K562 (cell line): ENCODE data around the gene CHN2. TPM values are rescaled to one million over a fixed set of nuclear protein-coding genes. Genes with fewer than 3 reads are reported as not detected.

Experiments
- ATAC-seq: fragments of 200-7000 bp; cut with Tn5 transposase; 3 replicates; pipeline ENCODE4 v1.9.1; 2020; ENCODE audit warnings: moderate library complexity
- BruUV-seq: library from RNA; stranded (reverse); fragments of 400-500 nt; replicated peaks from 2 replicates; lab custom pipeline; 2021; lab: Mats Ljungman, UMichigan
- CTCF ChIA-PET: fragments of 300-600 bp; formaldehyde crosslinking; extraction: SDS; loops from one replicate; lab custom pipeline; 2021; ENCODE audit warnings: low intra/inter-chr PET ratio; lab: Yijun Ruan, JAX
- POLR2A ChIA-PET: fragments of 300-600, 350-650 bp; sonication (Branson Sonifier 250); formaldehyde crosslinking; extraction: SDS; loops from one replicate; lab custom pipeline; 2021; ENCODE audit warnings: antibody characterized with exemption, inconsistent platforms; lab: Yijun Ruan, JAX
- DNase-seq, 4 experiments: peaks; one replicate each; pipeline versions ENCODE4 v3.0.0 to v3.0.0-alpha.2; 2011 to 2018; ENCODE audit warnings: low spot score in 3 of 4, mixed read lengths in 3 of 4; ENCODE audit errors: extremely low read depth in 1 of 4
- FAIRE-seq: peaks from 2 replicates; lab custom pipeline; 2011; peaks lifted over from hg19 to GRCh38; lab: Jason Lieb, UNC
- H2AFZ ChIP-seq: 2 replicates; pipeline ENCODE4 v1.6.0; 2011; ENCODE audit warnings: low read depth, low read length, control low read depth, inconsistent platforms
- H3K27ac ChIP-seq: fragments of 200-600 bp; 3 replicates; pipeline ENCODE4 v1.8.0; 2011; ENCODE audit warnings: low read depth, mild to moderate bottlenecking, control low read depth, inconsistent platforms, low read length, moderate library complexity, mixed read lengths; ENCODE audit errors: extremely low read depth
- H3K27me3 ChIP-seq, 2 experiments: fragments of 300-600 bp in 1 of 2; 2 replicates in 1 of 2; 3 replicates in 1 of 2; pipeline versions ENCODE4 v1.6.0 to v1.8.0; 2011; ENCODE audit warnings: inconsistent platforms in 2 of 2, low read length in 2 of 2, mild to moderate bottlenecking in 1 of 2, mixed read lengths in 1 of 2, moderate library complexity in 1 of 2; ENCODE audit not compliant: control insufficient read depth in 2 of 2, insufficient read depth in 2 of 2
- H3K36me3 ChIP-seq: fragments of 300-600 bp; 3 replicates; pipeline ENCODE4 v1.8.0; 2011; ENCODE audit warnings: mild to moderate bottlenecking, low read length, inconsistent platforms; ENCODE audit not compliant: control insufficient read depth, insufficient read depth
- H3K4me1 ChIP-seq, 2 experiments: fragments of 200-600 bp in 1 of 2; replicated peaks in 1 of 2; 2 replicates in 1 of 2; 3 replicates in 1 of 2; pipeline versions ENCODE4 v1.5.1 to v1.8.0; 2011; ENCODE audit warnings: inconsistent platforms in 2 of 2, low read length in 2 of 2, mild to moderate bottlenecking in 1 of 2, mixed read lengths in 1 of 2, moderate library complexity in 1 of 2; ENCODE audit not compliant: control insufficient read depth in 2 of 2, insufficient read depth in 2 of 2
- H3K4me2 ChIP-seq: 2 replicates; pipeline ENCODE4 v1.6.1; 2011; ENCODE audit warnings: low read length, control low read depth, inconsistent platforms, mixed read lengths; ENCODE audit not compliant: insufficient read depth
- H3K4me3 ChIP-seq: fragments of 200-600 bp; sonication (generic), shearing (Covaris generic); 2 replicates; pipeline ENCODE4 v1.5.1; 2016; ENCODE audit warnings: control low read depth, inconsistent platforms
- H3K79me2 ChIP-seq: fragments of 200-600 bp; 3 replicates; pipeline ENCODE4 v1.8.0; 2011; ENCODE audit warnings: low read length, inconsistent platforms; ENCODE audit not compliant: control insufficient read depth, insufficient read depth
- H3K9ac ChIP-seq, 2 experiments: 2 replicates each; pipeline versions ENCODE4 v1.6.0 to v1.6.1; 2011; ENCODE audit warnings: low read depth in 2 of 2, low read length in 2 of 2, control low read depth in 1 of 2, inconsistent platforms in 1 of 2, mild to moderate bottlenecking in 1 of 2, mixed read lengths in 1 of 2; ENCODE audit not compliant: insufficient read depth in 1 of 2
- H3K9me1 ChIP-seq: one replicate; pipeline ENCODE4 v1.6.0; 2011; ENCODE audit warnings: inconsistent platforms, mild to moderate bottlenecking, low read length, moderate library complexity; ENCODE audit not compliant: control insufficient read depth, insufficient read depth
- H3K9me3 ChIP-seq: replicated peaks from 2 replicates; pipeline ENCODE4 v1.5.1; 2011; ENCODE audit warnings: low read depth, low read length, inconsistent platforms; ENCODE audit not compliant: control insufficient read depth, insufficient read depth
- H4K20me1 ChIP-seq: replicated peaks from 2 replicates; pipeline ENCODE4 v1.6.1; 2011; ENCODE audit warnings: low read length, inconsistent platforms, mixed read lengths; ENCODE audit not compliant: control insufficient read depth, insufficient read depth
- RAD51 ChIP-seq: fragments of 450-650 bp; IDR thresholded peaks from 2 replicates; pipeline ENCODE4 v1.7.1; 2016; ENCODE audit warnings: low read depth, mild to moderate bottlenecking, borderline replicate concordance
- TFE3 ChIP-seq: fragments of 450-650 bp; formaldehyde crosslinking; IDR thresholded peaks from 2 replicates; pipeline ENCODE4 v1.4.0; 2020; ENCODE audit warnings: mild to moderate bottlenecking, mixed read lengths
- USF2 ChIP-seq: sonication (generic); formaldehyde crosslinking; IDR thresholded peaks from 2 replicates; pipeline ENCODE4 v1.5.0; 2020; ENCODE audit warnings: missing genetic modification reagents
- ZKSCAN3 ChIP-seq: fragments of 250-450 bp; sonication (Bioruptor Pico); IDR thresholded peaks from 2 replicates; pipeline ENCODE4 v1.4.0; 2020
- WGBS: fragments of 100-300 bp; shearing (Covaris generic); methylation state at CpG from one replicate; pipeline ENCODE4 v1.1.6; 2016; ENCODE audit warnings: low coverage, mixed read lengths; ENCODE audit not compliant: insufficient coverage; ENCODE audit errors: missing lambda C conversion rate; 5-methylcytosine and 5-hydroxymethylcytosine counted together
- in situ Hi-C: fragments of 300-500 bp; cut with MboI; formaldehyde crosslinking; loops from 4 replicates; pipeline ENCODE4 v1.15.0; 2018; ENCODE audit warnings: inconsistent platforms, mixed read lengths
- intact Hi-C: fragments of 100-400 bp; cut with micrococcal nuclease; formaldehyde crosslinking; loops from 2 replicates; pipeline ENCODE4 v1.14.2; 2022
- polyA plus RNA-seq, 8 experiments: library from polyadenylated mRNA; depleted of rRNA in 4 of 8; stranded (reverse) in 5 of 8; unstranded in 3 of 8; fragments of >200 nt; fragmentation: Nextera tagmentation in 2 of 8; fragmentation: Illumina TruSeq in 1 of 8; extraction: Ambion mirVana in 2 of 8; extraction: Trizol in 1 of 8; gene quantifications; 2 replicates each; pipeline versions ENCODE4 v1.2.1 to v1.2.3, GENCODE V29; 2011 to 2014; ENCODE audit warnings: inconsistent platforms in 1 of 8, missing spikeins in 1 of 8
- total RNA-seq, 7 experiments: library from RNA; depleted of rRNA in 6 of 7; stranded (reverse); fragments of >200 nt in 6 of 7; fragmentation: Illumina TruSeq in 2 of 7; extraction: Trizol in 2 of 7; gene quantifications; 2 replicates each; pipeline versions ENCODE4 v1.2.1 to v1.2.3, GENCODE V29; 2011 to 2021; ENCODE audit warnings: low replicate concordance in 1 of 7

Gene CHN2
- total and polyA plus RNA-seq, 9 of the 15 experiments (the other 6 are each of a cell fraction or from before 2014, with no cell fraction given), result 0.12 to 2.1 (median 0.31) TPM; not detected in 1

DNA sequence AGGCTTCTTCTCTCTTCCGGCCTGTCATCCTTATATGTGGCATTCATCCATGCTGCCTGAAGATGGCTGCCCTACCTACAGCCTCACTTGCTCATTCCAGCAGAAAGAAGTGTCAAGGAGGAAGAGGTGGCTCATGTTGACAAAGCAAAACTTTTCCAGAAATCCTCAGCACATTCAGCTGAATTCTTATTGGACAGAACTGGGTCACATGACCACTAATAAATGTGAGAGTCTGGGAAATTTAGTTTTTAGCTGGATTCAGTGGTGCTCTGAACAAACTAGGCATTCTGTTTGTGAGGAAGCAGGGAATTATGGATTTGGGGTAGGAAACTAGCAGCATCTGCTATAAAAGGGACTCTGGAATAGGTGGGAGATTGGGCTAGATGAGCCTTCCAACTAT is 58.6 kb downstream of the CHN2 start:
- FAIRE-seq (no peak), ATAC-seq (no peak)
- Histone ChIP-seq H3K4me2 (no peak overlapping the region), H3K36me3 (no peaks in the 10 kb centered on the region), H2AFZ (no peak overlapping the region)
- TF ChIP-seq TFE3 (CRISPR knock-in tag) (peak; percentile 75), ZKSCAN3 (CRISPR knock-in tag) (no peak), USF2 (CRISPR knock-in tag) (0 out of 2 replicates have a peak, but pooled peaks have one; percentile 15), RAD51 (peak; percentile 21; the same call in 1 of the 2 replicates)
- TF ChIP-seq, all 486 proteins: peak for 3
- H3K4me1 ChIP-seq, result no peaks in the 10 kb centered on the region
- H3K27me3 ChIP-seq, result peaks cover 0 to 4% of the 10 kb centered on the region in 2 experiments; a peak in 3 of 5 replicates
- no peak overlapping the region for H3K9ac ChIP-seq
- in situ Hi-C loops, result no loop called here
- H4K20me1 ChIP-seq, result no peaks in the 10 kb centered on the region
- DNase-seq, result no peak
- no peaks in the 10 kb centered on the region for H3K9me1 ChIP-seq
- H3K4me3 ChIP-seq, result no peak overlapping the region
- BruUV-seq, result no TSS peak
- H3K27ac ChIP-seq, result no peak overlapping the region
- ChIA-PET POLR2A (no interaction called here), CTCF (no interaction called here)
- WGBS, result 8% methylated on average over 1 of the region's 1 CpG
- H3K79me2 ChIP-seq, result no peaks in the 10 kb centered on the region
- no peaks in the 10 kb centered on the region for H3K9me3 ChIP-seq
- intact Hi-C loops, result no loop called here
